NOMO-1 (cell line): Measurements from ENCODE around the gene HGD.

ENCODE experiments used
- DNase-seq, 2 experiments: peaks; one replicate each; lab custom pipeline; 2025; ENCODE audit not compliant: unreplicated experiment in 2 of 2; lab: John Stamatoyannopoulos, UW

HGD gene

DNA sequence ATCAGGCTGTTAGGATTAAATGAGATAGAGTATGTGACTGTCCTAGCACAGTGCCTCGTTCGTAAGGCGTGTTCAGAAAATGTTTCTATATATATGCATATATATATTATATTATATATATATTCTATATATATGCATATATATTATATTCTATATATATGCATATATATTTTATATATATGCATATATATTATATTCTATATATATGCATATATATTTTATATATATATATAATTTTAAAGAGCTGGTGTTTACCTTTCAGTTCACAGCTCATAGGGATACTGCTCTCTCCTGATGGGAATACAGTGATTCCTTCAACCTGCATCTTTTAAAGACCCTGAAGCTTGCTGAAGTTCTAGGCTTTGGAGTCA lies 85.2 kb downstream of the HGD start:
- no peak for DNase-seq

DNA sequence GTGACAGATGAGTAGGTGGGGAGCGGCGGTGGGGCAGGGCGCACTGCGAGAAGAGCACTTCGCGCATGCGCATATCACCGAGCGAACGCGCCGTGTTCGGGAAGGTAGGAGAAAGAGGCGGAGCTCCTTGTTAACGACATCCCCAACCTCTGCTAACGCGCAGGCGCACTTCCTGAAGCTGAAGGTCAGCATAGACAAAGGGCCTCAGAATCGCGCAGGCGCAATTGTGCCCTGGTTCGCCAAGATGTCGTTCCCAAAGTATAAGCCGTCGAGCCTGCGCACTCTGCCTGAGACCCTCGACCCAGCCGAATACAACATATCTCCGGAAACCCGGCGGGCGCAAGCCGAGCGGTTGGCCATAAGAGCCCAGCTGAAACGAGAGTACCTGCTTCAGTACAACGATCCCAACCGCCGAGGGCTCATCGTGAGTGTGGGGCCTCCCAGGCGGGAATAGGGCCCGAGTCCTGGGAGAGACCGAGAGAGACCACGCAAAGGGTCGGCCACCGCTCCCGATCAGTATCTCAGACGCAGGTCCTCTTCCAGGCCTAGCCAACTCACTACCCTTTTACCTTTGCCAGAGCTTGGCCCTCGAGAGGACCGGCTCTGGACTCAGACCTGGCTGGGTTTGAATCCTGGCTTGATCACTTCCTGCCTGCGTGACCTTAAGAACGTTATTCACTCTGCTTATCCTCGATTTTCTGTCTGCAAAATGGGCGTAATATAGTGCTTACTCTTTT lies 85.8 kb downstream of the HGD start, which contains the start of gene NDUFB4:
TSS of gene NDUFB4 (plus strand) at position 221 of the 737 bp plus-strand sequence. CDS start at position 245, 24 bp downstream.
- DNase-seq, result peak; percentile 92 to 98

DNA sequence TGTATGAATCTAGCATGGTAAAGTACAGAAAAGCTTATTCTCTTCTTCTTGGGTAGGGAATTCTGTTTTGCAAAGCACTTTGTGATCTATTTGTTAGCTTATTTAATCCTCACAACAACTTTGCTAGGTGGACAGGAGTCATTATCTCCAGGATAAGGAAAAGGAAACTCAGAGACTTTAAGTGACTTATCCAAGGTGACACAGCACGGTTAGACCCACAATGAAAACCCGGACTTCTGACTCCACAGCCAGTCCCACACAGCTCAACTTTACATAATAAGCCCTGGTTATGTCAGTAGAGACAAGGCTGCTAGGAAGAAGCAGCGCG lies 86.3 kb downstream of the HGD start:
- DNase-seq, result no peak

DNA sequence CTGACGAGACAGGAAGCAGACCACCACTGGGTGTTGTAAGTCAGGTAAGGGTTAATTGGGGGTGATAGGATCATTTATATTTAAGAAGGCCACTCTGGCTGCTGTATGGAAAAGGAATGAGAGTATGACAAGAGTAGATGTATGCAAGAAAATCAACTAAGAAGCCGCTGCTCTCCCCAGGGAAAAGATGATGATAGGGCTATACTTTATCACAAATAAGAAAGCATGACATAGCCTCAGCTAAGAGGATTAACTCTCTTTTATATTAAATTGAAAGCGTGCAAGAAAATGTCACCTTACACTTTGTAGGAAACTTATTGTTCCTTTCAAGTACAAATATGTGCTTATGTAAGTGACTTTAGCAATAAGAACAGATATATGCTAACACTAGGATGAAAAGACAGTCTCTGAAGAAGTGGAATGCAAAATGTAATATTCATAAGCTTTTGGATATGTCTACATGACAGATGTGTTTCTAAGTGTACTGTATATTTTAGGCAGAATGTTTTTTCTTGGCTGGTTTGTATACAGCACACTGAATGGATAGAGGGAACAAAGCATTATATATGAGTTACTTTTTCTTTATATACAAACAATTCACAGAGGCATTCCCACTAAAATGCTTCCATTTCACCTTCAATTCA lies 94.6 kb downstream of the HGD start:
- no peak for DNase-seq
